Fibroblast of lung (primary cell): ENCODE measurements around the gene RIT2. TPM values are rescaled to one million over a fixed set of nuclear protein-coding genes. Genes with fewer than 3 reads are reported as not detected.

Experiments used
- DNase-seq, 2 donors: peaks; one replicate each; pipeline versions ENCODE4 v3.0.0 to v3.0.0-alpha.2; 2010; ENCODE audit warnings: low read depth in 2 of 2
- H2AFZ ChIP-seq: 2 replicates; pipeline ENCODE4 v1.5.1; 2012; ENCODE audit warnings: low read length, control low read depth, inconsistent platforms
- H3K27ac ChIP-seq: 2 replicates; pipeline ENCODE4 v1.5.1; 2011; ENCODE audit warnings: low read length, control low read depth; ENCODE audit not compliant: insufficient read depth
- H3K27me3 ChIP-seq: 2 replicates; pipeline ENCODE4 v1.5.1; 2011; ENCODE audit warnings: mild to moderate bottlenecking, low read length; ENCODE audit not compliant: control insufficient read depth, insufficient read depth
- H3K36me3 ChIP-seq: 2 replicates; pipeline ENCODE4 v1.5.1; 2011; ENCODE audit warnings: low read length; ENCODE audit not compliant: control insufficient read depth, insufficient read depth
- H3K4me1 ChIP-seq: 2 replicates; pipeline ENCODE4 v1.5.1; 2011; ENCODE audit warnings: low read length; ENCODE audit not compliant: control insufficient read depth, insufficient read depth; ENCODE audit errors: extremely low read depth
- H3K4me2 ChIP-seq: 2 replicates; pipeline ENCODE4 v1.5.1; 2011; ENCODE audit warnings: low read length, control low read depth; ENCODE audit not compliant: insufficient read depth; ENCODE audit errors: extremely low read depth
- H3K4me3 ChIP-seq, 4 experiments: fragments of 200-600 bp in 1 of 4; sonication (generic) in 1 of 4; replicated peaks in 1 of 4; 2 replicates each; pipeline ENCODE4 v1.5.1; 2011 to 2016; ENCODE audit warnings: low read length in 4 of 4, low read depth in 3 of 4, mild to moderate bottlenecking in 3 of 4, control low read depth in 2 of 4, inconsistent platforms in 1 of 4, mixed read lengths in 1 of 4; ENCODE audit not compliant: insufficient read depth in 1 of 4; ENCODE audit errors: control extremely low read depth in 1 of 4
- H3K79me2 ChIP-seq: 2 replicates; pipeline ENCODE4 v1.5.1; 2012; ENCODE audit warnings: mild to moderate bottlenecking, low read length, inconsistent platforms; ENCODE audit not compliant: control insufficient read depth, insufficient read depth
- H3K9ac ChIP-seq: 2 replicates; pipeline ENCODE4 v1.5.1; 2011; ENCODE audit warnings: mild to moderate bottlenecking, low read length, control low read depth; ENCODE audit not compliant: insufficient read depth
- H3K9me3 ChIP-seq: 2 replicates; pipeline ENCODE4 v1.5.1; 2012; ENCODE audit warnings: low read depth, low read length; ENCODE audit not compliant: control insufficient read depth, insufficient read depth
- H4K20me1 ChIP-seq: 2 replicates; pipeline ENCODE4 v1.5.1; 2011; ENCODE audit warnings: low read length; ENCODE audit not compliant: control insufficient read depth, insufficient read depth; ENCODE audit errors: extremely low read depth
- EZH2 ChIP-seq: IDR thresholded peaks from 2 replicates; pipeline ENCODE4 v1.5.1; 2012; ENCODE audit warnings: low read length, control low read depth, mild to moderate bottlenecking; ENCODE audit errors: missing control alignments
- polyA plus RNA-seq, 2 donors: library from polyadenylated mRNA; depleted of rRNA in 1 of 2; stranded (reverse) in 1 of 2; unstranded in 1 of 2; fragments of >200 nt; gene quantifications; 2 replicates each; pipeline ENCODE4 v1.2.1, GENCODE V29; 2011 to 2012; ENCODE audit warnings: missing spikeins in 1 of 2
- total RNA-seq: library from RNA; depleted of rRNA; stranded (reverse); fragments of >200 nt; gene quantifications from 2 replicates; pipeline ENCODE4 v1.2.1, GENCODE V29; 2014
- TF ChIP-seq, protein P1 (sequence below), 2 donors: IDR thresholded peaks in 1 of 2; conservative IDR thresholded peaks in 1 of 2; 1 replicate in 1 of 2; 2 replicates in 1 of 2; pipeline ENCODE4 v1.5.1; 2011 to 2012; ENCODE audit warnings: low read length in 2 of 2, control low read depth in 1 of 2, inconsistent platforms in 1 of 2, low read depth in 1 of 2, mild to moderate bottlenecking in 1 of 2

RIT2 gene
- total and polyA plus RNA-seq, 2 donors (not counting 1 experiment from before 2014, with no cell fraction given), result not detected

DNA sequence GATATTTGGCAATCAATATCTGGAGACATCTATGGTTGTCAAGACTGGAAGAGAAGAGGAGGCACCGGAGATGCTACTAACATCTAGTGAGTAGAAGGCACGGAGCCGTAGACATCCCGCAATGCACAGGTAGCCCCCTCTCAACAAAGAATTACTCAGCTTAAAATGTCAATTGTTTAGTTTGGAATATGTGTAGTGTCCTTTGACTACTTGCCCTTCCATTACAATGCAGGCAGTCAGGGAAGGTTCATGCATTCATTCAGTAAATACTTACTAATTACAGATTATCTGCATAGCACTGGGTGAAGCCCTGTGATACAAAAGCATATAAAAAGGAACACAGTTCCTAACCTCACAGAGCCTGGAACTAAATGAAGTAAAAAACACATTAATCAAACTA is 294.0 kb downstream of the RIT2 start:
- TF ChIP-seq EZH2, result no peak
- TF ChIP-seq, protein P1, sequence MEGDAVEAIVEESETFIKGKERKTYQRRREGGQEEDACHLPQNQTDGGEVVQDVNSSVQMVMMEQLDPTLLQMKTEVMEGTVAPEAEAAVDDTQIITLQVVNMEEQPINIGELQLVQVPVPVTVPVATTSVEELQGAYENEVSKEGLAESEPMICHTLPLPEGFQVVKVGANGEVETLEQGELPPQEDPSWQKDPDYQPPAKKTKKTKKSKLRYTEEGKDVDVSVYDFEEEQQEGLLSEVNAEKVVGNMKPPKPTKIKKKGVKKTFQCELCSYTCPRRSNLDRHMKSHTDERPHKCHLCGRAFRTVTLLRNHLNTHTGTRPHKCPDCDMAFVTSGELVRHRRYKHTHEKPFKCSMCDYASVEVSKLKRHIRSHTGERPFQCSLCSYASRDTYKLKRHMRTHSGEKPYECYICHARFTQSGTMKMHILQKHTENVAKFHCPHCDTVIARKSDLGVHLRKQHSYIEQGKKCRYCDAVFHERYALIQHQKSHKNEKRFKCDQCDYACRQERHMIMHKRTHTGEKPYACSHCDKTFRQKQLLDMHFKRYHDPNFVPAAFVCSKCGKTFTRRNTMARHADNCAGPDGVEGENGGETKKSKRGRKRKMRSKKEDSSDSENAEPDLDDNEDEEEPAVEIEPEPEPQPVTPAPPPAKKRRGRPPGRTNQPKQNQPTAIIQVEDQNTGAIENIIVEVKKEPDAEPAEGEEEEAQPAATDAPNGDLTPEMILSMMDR (conservative IDR thresholded peaks at IDR 0.05 in 1 of 2, IDR thresholded peaks at IDR 0.05 in 1 of 2; ENCODE audit: low read depth in 1 of 2, low read length in 2 of 2), result no peak

GRCh38 chr18:42814618-42815017 is 300.9 kb downstream of the RIT2 start:
- Histone ChIP-seq H3K4me3 (no peak overlapping the region), H4K20me1 (no peaks in the 10 kb centered on the region)

More for the DNA sequence above, 294.0 kb downstream of the RIT2 start:
- H4K20me1 ChIP-seq, result no peaks in the 10 kb centered on the region
- no peak overlapping the region for H3K9ac ChIP-seq
- H3K36me3 ChIP-seq, result no peaks in the 10 kb centered on the region
- H2AFZ ChIP-seq, result no peak overlapping the region
- no peak for DNase-seq
- no peaks in the 10 kb centered on the region for H3K9me3 ChIP-seq
- no peaks in the 10 kb centered on the region for H3K27me3 ChIP-seq
- H3K4me2 ChIP-seq, result no peak overlapping the region
- no peaks in the 10 kb centered on the region for H3K79me2 ChIP-seq
- H3K27ac ChIP-seq, result no peak overlapping the region
- no peaks in the 10 kb centered on the region for H3K4me1 ChIP-seq
- H3K4me3 ChIP-seq, result no peak overlapping the region

GRCh38 chr18:42814184-42814583 is 301.3 kb downstream of the RIT2 start:
- Histone ChIP-seq H2AFZ (no peak overlapping the region), H3K27me3 (no peaks in the 10 kb centered on the region), H3K9me3 (no peaks in the 10 kb centered on the region), H3K4me3 (no peak overlapping the region), H3K79me2 (no peaks in the 10 kb centered on the region), H3K4me1 (no peaks in the 10 kb centered on the region), H3K9ac (no peak overlapping the region), H4K20me1 (no peaks in the 10 kb centered on the region), H3K4me2 (no peak overlapping the region), H3K36me3 (no peaks in the 10 kb centered on the region), H3K27ac (no peak overlapping the region)
- no peak for TF ChIP-seq EZH2
- TF ChIP-seq, protein P1 (conservative IDR thresholded peaks at IDR 0.05 in 1 of 2, IDR thresholded peaks at IDR 0.05 in 1 of 2; ENCODE audit: low read depth in 1 of 2, low read length in 2 of 2), result no peak
- no peak for DNase-seq

More at GRCh38 chr18:42814618-42815017, 300.9 kb downstream of the RIT2 start:
- H3K27ac ChIP-seq, result no peak overlapping the region
- H3K36me3 ChIP-seq, result no peaks in the 10 kb centered on the region
- DNase-seq, result no peak
- H3K79me2 ChIP-seq, result no peaks in the 10 kb centered on the region
- H2AFZ ChIP-seq, result no peak overlapping the region
- H3K4me1 ChIP-seq, result no peaks in the 10 kb centered on the region
- TF ChIP-seq, protein P1 (conservative IDR thresholded peaks at IDR 0.05 in 1 of 2, IDR thresholded peaks at IDR 0.05 in 1 of 2; ENCODE audit: low read depth in 1 of 2, low read length in 2 of 2), result no peak
- no peak for TF ChIP-seq EZH2
- H3K9me3 ChIP-seq, result no peaks in the 10 kb centered on the region
- H3K9ac ChIP-seq, result no peak overlapping the region
- H3K4me2 ChIP-seq, result no peak overlapping the region
- no peaks in the 10 kb centered on the region for H3K27me3 ChIP-seq
